Suprapubic skin (tissue), 4 donors: Measurements from ENCODE around the gene CABLES1. TPM values are rescaled to one million over a fixed set of nuclear protein-coding genes. Genes with fewer than 3 reads are reported as not detected.

Source experiments
- DNase-seq, 2 donors: peaks; one replicate each; pipeline ENCODE4 v3.0.0-alpha.2; 2019; ENCODE audit warnings: low spot score in 2 of 2
- H3K27ac ChIP-seq: fragments of 200-600 bp; sonication (generic); one replicate; pipeline ENCODE4 v1.5.1; 2019
- H3K27me3 ChIP-seq: fragments of 200-600 bp; sonication (generic); one replicate; pipeline ENCODE4 v1.5.1; 2019
- H3K36me3 ChIP-seq: fragments of 200-600 bp; sonication (generic); one replicate; pipeline ENCODE4 v1.5.1; 2019
- H3K4me1 ChIP-seq: fragments of 200-600 bp; sonication (generic); one replicate; pipeline ENCODE4 v1.5.1; 2019
- H3K4me3 ChIP-seq: fragments of 200-600 bp; sonication (generic); one replicate; pipeline ENCODE4 v1.5.1; 2019; ENCODE audit warnings: mild to moderate bottlenecking
- H3K9me3 ChIP-seq: fragments of 200-600 bp; sonication (generic); one replicate; pipeline ENCODE4 v1.5.1; 2019
- EP300 ChIP-seq: sonication (generic); formaldehyde crosslinking; IDR thresholded peaks from one replicate; pipeline ENCODE4 v1.6.1; 2017; ENCODE audit warnings: antibody characterized with exemption
- POLR2A ChIP-seq, 2 donors: fragments of 450-650 bp; IDR thresholded peaks; one replicate each; pipeline ENCODE4 v1.6.1; 2017; ENCODE audit warnings: antibody characterized with exemption in 2 of 2, mild to moderate bottlenecking in 2 of 2, moderate library complexity in 2 of 2
- POLR2AphosphoS5 ChIP-seq, 3 donors: sonication (generic); formaldehyde crosslinking; IDR thresholded peaks; one replicate each; pipeline ENCODE4 v1.6.1; 2017; ENCODE audit warnings: antibody characterized with exemption in 3 of 3
- WGBS: methylation state at CpG from one replicate; pipeline ENCODE4 v1.1.5; 2018; 5-methylcytosine and 5-hydroxymethylcytosine counted together
- total RNA-seq, 4 donors: library from RNA; depleted of rRNA; stranded (reverse); fragments of >200 nt; gene quantifications; one replicate each; pipeline ENCODE4 v1.1.0, GENCODE V29; 2016
- TF ChIP-seq, protein P1 (sequence below), 2 donors: fragments of 200-600 bp in 1 of 2; fragments of 450-650 bp in 1 of 2; sonication (generic) in 1 of 2; IDR thresholded peaks; one replicate each; pipeline ENCODE4 v1.5.1; 2016 to 2019; ENCODE audit warnings: antibody characterized with exemption in 2 of 2, mild to moderate bottlenecking in 1 of 2, moderate library complexity in 1 of 2

Gene CABLES1
- total RNA-seq, 4 donors from 2014 or later = 24.9 to 42.2 (median 38.0) TPM

DNA sequence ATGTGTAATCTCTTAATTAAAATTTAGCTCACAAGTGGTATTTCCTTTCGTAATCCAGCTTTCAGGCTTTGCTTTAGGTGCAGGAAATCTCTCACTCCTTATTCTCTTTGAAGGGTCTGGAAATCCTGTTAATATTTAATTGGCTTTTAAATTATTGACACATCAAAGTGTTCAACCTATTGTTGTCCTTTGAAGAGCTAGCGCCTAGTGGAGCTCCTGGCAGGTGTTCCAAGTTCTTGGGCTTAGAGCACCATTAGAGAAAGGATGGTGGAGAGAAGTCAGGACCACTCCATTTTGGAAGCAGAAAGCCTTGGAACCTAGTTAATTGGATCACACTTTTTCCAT, 92.4 kb downstream of the CABLES1 start:
- Histone ChIP-seq H3K36me3 (no peaks in the 10 kb centered on the region), H3K4me1 (peaks cover 74% of the 10 kb centered on the region), H3K27ac (peak overlapping the region; percentile 68), H3K27me3 (no peaks in the 10 kb centered on the region), H3K4me3 (no peak overlapping the region), H3K9me3 (no peaks in the 10 kb centered on the region)
- TF ChIP-seq EP300 = no peak
- no peak for TF ChIP-seq POLR2AphosphoS5 (IDR thresholded peaks at IDR 0.05)
- TF ChIP-seq, protein P1, sequence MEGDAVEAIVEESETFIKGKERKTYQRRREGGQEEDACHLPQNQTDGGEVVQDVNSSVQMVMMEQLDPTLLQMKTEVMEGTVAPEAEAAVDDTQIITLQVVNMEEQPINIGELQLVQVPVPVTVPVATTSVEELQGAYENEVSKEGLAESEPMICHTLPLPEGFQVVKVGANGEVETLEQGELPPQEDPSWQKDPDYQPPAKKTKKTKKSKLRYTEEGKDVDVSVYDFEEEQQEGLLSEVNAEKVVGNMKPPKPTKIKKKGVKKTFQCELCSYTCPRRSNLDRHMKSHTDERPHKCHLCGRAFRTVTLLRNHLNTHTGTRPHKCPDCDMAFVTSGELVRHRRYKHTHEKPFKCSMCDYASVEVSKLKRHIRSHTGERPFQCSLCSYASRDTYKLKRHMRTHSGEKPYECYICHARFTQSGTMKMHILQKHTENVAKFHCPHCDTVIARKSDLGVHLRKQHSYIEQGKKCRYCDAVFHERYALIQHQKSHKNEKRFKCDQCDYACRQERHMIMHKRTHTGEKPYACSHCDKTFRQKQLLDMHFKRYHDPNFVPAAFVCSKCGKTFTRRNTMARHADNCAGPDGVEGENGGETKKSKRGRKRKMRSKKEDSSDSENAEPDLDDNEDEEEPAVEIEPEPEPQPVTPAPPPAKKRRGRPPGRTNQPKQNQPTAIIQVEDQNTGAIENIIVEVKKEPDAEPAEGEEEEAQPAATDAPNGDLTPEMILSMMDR (IDR thresholded peaks at IDR 0.05) = no peak
- TF ChIP-seq POLR2A (IDR thresholded peaks at IDR 0.05) = no peak
- DNase-seq = no peak
- 80% methylated on average over 2 of the region's 2 CpGs for WGBS

DNA sequence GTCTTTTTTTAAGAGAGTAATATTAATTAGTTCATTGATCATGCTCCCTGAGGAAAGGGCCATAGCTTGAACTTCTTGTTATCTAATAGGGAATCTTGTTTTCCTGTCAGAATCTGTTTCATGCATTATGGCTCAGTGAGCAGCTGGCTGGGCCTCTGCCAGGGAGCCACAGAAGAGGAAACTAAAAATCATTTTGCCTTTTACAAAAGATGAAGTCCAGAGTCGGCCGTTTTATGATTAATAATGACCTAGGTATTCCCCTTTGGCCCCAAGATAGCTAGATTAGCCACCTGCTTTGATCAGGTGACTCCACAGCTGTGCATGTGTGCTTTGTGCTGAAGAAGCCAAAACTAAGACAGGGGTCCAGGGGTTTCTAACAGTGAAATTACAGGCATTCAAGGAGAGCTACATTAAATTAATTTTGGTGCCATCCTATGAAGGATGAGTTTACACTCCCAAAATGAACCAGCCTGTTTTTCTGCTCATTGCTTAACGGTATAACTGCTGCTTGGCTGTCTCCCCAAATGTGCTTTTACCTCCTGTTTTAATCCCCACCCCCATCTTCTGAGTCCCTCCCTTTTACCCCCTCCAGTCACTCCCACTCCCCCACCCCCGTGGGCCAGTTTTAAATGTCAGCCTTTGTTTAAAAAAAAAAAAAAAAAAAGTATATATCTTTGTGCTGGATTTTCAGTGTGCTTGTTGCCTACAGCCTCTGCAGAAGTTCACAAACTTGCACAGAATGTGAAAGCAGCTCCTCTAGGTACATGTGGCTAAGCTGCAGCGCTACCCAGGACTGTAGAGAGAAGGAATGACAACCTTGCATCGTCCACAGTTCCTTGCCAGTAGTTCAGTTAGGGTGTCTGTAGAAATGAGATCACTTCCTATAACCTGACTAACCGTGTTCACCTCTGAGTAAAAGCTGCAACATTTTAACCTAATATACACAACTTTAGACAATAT, 93.1 kb downstream of the CABLES1 start:
- no peak overlapping the region for H3K4me3 ChIP-seq

DNA sequence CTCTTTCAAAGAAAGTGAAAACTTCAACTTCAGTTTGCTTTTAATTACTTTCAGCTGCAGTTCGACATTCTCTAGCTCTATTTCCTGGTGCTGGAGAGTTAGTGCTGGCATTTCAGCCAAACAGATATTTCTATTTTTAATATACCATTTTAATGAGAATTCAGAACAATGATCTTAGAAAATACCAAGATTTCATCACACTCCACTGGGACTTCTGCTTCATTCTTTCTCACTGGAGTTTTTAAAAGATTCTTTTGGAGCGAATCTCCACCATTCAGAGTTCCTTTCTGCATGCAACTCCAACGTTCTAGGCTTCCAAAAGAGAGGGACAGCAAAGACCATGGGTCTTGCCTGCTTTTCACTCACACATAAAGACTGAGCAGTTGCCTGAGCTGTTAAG, 94.2 kb downstream of the CABLES1 start:
- TF ChIP-seq EP300 (no peak), POLR2AphosphoS5 (IDR thresholded peaks at IDR 0.05) (no peak), POLR2A (IDR thresholded peaks at IDR 0.05) (no peak)
- TF ChIP-seq, protein P1 (IDR thresholded peaks at IDR 0.05) = no peak
- no peaks in the 10 kb centered on the region for H3K9me3 ChIP-seq
- H3K27ac ChIP-seq = peak overlapping the region; percentile 88
- H3K27me3 ChIP-seq = no peaks in the 10 kb centered on the region
- 43% methylated on average over 3 of the region's 3 CpGs for WGBS
- DNase-seq = no peak
- H3K4me3 ChIP-seq = no peak overlapping the region
- peaks cover 6% of the 10 kb centered on the region for H3K36me3 ChIP-seq
- peaks cover 75% of the 10 kb centered on the region for H3K4me1 ChIP-seq

More for the DNA sequence above, 93.1 kb downstream of the CABLES1 start:
- Histone ChIP-seq H3K27ac (peak overlapping the region; percentile 68), H3K9me3 (no peaks in the 10 kb centered on the region), H3K27me3 (no peaks in the 10 kb centered on the region), H3K36me3 (no peaks in the 10 kb centered on the region), H3K4me1 (peaks cover 75% of the 10 kb centered on the region)
- WGBS = 13% methylated on average over 7 of the region's 7 CpGs
- TF ChIP-seq, protein P1 (IDR thresholded peaks at IDR 0.05) = no peak
- TF ChIP-seq EP300 (no peak), POLR2AphosphoS5 (IDR thresholded peaks at IDR 0.05) (no peak), POLR2A (IDR thresholded peaks at IDR 0.05) (no peak)
- DNase-seq = no peak

DNA sequence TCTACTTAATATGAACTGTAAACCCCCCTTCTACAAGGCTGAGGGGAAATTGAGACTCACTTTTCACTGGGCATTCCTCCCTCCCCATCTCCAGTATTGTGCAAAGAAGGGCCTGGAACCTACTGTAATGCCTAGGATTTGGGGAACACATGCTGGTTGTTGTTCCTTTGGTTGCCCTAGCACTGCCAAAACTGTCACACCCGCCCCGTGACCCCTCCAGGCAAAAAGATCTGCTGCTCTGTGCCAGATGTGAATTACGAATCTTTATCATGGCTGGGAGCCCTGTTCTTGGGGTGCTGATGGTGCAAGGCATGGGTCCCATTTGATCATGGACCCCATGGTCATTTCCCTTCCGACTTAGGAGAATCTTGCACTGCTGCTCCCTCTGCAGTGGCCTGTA, 95.4 kb downstream of the CABLES1 start:
- H3K9me3 ChIP-seq = no peaks in the 10 kb centered on the region
- H3K27ac ChIP-seq = peak overlapping the region; percentile 88
- peak; percentile 87 to 91 for DNase-seq
- H3K36me3 ChIP-seq = peaks cover 9% of the 10 kb centered on the region
- H3K27me3 ChIP-seq = no peaks in the 10 kb centered on the region
- TF ChIP-seq POLR2AphosphoS5 (IDR thresholded peaks at IDR 0.05) = peak in 2 of 3 donors; percentile 37 to 43
- TF ChIP-seq, protein P1 (IDR thresholded peaks at IDR 0.05) = no peak
- no peak for TF ChIP-seq EP300
- no peak for TF ChIP-seq POLR2A (IDR thresholded peaks at IDR 0.05)
- WGBS = 23% methylated on average over 4 of the region's 4 CpGs
- H3K4me3 ChIP-seq = no peak overlapping the region
- H3K4me1 ChIP-seq = peaks cover 69% of the 10 kb centered on the region

DNA sequence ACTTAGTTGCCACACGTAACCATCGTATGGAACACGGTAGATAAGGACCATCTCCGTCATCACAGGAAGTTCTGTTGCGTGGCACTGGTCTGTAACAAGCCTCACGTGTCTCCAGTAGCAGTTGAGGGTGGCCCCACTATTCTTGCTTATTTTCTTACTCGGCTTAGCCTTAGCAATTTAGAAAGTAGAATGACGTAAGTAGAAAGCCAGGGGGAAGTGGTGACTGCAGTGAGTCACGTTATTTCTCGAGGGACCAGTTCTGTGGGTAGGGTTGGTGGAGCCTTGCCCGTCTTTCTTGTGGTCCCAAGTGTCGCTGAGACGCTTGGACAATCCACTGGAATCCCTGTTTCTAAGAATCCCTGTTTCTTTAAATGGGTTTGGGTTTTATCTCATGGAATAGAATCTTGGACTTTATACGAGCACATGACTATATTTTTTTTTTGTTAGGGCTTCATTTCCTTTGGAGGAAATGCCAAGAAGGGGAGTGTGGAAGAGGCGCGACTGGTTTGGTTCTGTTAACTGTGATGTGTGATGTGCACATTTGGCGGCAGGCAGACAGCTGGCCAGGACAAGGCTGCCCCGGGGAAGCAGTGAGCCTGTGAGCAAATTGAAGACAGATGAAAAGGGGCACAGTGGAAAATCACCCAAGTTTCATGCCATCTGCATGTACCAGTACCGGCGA, 96.2 kb downstream of the CABLES1 start:
- no peaks in the 10 kb centered on the region for H3K27me3 ChIP-seq
- peak; percentile 92 for DNase-seq
- H3K27ac ChIP-seq = peak overlapping the region; percentile 88

More for the DNA sequence above, 96.2 kb downstream of the CABLES1 start:
- Histone ChIP-seq H3K9me3 (no peaks in the 10 kb centered on the region), H3K4me3 (no peak overlapping the region), H3K4me1 (peaks cover 61% of the 10 kb centered on the region), H3K36me3 (peaks cover 9% of the 10 kb centered on the region)
- TF ChIP-seq POLR2A (IDR thresholded peaks at IDR 0.05) (no peak), POLR2AphosphoS5 (IDR thresholded peaks at IDR 0.05) (peak; percentile 51 to 87 (median 75))
- WGBS = 16% methylated on average over 20 of the region's 20 CpGs
